Peyer's patch (tissue), 4 donors: ENCODE data around the gene SUN2.

ENCODE experiments used
- CTCF ChIP-seq, 6 experiments: fragments of 450-650 bp in 4 of 6; fragments of 200-600 bp in 2 of 6; sonication (generic) in 1 of 6; IDR thresholded peaks; one replicate each; pipeline ENCODE4 v1.5.1; 2017 to 2019; ENCODE audit warnings: antibody characterized with exemption in 6 of 6, mild to moderate bottlenecking in 3 of 6, moderate library complexity in 1 of 6
- POLR2A ChIP-seq, 2 donors: fragments of 450-650 bp; IDR thresholded peaks; one replicate each; pipeline ENCODE4 v1.5.1; 2017; ENCODE audit warnings: antibody characterized with exemption in 2 of 2, mild to moderate bottlenecking in 2 of 2, moderate library complexity in 2 of 2

DNA sequence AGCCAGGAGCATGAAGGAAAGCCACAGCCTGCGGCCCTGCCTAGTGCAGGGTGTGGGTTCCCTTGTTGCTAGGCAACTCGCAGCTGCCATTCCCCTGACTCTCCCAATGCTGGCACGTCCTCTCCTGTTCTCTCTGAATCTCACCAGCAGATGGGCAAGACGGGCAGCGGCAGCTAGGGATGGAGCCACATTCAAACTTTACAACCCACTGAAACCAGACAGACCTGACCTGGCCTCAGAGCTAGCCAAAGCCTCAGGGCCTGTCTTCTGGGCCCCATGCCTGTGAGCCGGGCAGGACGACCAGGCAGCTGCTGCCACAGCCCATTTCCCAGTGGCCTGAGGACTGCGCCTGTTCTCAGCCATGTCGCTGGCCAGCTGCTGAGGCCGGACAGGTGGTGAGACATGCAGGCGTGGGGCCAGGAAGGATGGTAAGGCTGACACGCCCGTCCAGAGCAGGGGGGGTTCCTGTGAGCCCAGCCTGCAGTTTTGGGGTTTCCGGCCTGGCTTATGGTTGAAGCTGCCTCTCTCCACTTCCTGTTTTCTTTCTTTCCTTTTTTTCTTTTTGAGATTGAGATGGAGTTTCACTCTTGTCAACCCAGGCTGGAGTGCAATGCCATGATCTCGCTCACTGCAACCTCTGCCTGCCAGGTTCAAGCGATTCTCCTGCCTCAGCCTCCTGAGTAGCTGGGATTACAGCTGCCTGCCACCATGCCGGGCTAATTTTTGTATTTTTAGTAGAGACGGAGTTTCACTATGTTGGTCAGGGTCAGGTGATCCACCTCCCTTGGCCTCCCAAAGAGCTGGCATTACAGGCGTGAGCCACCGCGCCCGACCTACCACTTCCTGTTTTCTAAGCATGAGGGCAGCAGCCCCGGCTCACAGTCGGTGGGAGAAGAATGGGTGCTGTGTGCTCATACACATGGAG, 4.1 kb downstream of the SUN2 start:
- TF ChIP-seq CTCF (IDR thresholded peaks at IDR 0.05) (no peak), POLR2A (IDR thresholded peaks at IDR 0.05) (no peak)
